ENCODE data around the gene TEX14. TPM values are rescaled to one million over a fixed set of nuclear protein-coding genes. Genes with fewer than 3 reads are reported as not detected.
"Not testable (repeated sequence)": the region's sequence is repeated elsewhere in the genome, so short reads cannot be mapped to it uniquely, and the experiment has no call there.

The TEX14 gene
- total RNA-seq, 1 donor from 2014 or later, result 0.20 TPM

DNA sequence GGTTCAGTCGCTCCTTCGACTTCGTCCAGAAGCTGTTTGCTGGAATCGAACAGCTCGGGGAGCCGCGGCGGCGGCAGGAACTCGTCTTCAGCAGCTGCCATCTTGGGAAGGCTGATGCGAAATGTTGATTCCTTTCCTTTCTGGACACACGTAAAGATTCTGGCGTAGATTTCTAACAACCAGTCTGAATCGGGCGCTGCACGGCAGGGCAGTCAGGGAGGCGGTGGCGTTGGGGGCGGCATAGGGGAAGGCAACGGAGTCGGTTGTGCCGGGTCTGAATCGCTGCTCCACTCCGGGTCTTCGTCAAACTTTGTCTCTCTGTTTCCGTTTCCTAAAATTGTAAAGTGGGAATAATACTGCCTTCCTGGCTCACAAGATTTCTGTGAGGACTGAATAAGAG, 30.3 kb downstream of the TEX14 start:
- DNase-seq, result no peak
- Mint-ChIP-seq H3K9me3 (ENCODE audit: unreplicated experiment) (peaks cover 9% of the 10 kb centered on the region), H3K27me3 (ENCODE audit: unreplicated experiment) (peaks cover 7% of the 10 kb centered on the region), H3K4me3 (ENCODE audit: unreplicated experiment) (no peak overlapping the region), H3K27ac (ENCODE audit: unreplicated experiment) (no peak overlapping the region), H3K36me3 (ENCODE audit: unreplicated experiment) (no peaks in the 10 kb centered on the region), H3K4me1 (ENCODE audit: low read depth, unreplicated experiment) (peaks cover 6% of the 10 kb centered on the region)
- TF ChIP-seq, protein P1, sequence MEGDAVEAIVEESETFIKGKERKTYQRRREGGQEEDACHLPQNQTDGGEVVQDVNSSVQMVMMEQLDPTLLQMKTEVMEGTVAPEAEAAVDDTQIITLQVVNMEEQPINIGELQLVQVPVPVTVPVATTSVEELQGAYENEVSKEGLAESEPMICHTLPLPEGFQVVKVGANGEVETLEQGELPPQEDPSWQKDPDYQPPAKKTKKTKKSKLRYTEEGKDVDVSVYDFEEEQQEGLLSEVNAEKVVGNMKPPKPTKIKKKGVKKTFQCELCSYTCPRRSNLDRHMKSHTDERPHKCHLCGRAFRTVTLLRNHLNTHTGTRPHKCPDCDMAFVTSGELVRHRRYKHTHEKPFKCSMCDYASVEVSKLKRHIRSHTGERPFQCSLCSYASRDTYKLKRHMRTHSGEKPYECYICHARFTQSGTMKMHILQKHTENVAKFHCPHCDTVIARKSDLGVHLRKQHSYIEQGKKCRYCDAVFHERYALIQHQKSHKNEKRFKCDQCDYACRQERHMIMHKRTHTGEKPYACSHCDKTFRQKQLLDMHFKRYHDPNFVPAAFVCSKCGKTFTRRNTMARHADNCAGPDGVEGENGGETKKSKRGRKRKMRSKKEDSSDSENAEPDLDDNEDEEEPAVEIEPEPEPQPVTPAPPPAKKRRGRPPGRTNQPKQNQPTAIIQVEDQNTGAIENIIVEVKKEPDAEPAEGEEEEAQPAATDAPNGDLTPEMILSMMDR (IDR thresholded peaks at IDR 0.05; ENCODE audit: partially characterized antibody, unreplicated experiment), result no peak

DNA sequence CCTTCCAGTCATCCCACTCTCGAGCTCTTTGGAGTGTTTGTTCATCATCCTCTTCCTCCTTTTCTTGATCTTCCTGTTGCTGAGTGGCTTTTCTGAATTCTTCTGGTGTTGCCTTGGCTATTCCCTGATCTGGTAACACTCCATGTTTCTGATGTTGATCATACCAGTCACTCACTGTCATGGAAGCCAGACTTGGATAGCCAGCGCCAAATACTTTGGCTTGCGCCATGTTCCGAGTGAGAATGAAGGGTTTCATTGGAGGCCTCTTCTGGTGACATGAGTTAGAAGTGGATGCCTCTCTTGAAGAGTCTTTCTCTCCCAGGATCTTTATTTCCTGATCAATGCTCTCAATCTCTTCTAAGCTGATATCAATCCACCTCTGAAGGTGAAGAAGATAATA, 31.2 kb downstream of the TEX14 start:
- TF ChIP-seq, protein P1 (IDR thresholded peaks at IDR 0.05; ENCODE audit: partially characterized antibody, unreplicated experiment), result no peak
- Mint-ChIP-seq H3K27me3 (ENCODE audit: unreplicated experiment) (peaks cover 7% of the 10 kb centered on the region), H3K27ac (ENCODE audit: unreplicated experiment) (no peak overlapping the region), H3K9me3 (ENCODE audit: unreplicated experiment) (peaks cover 9% of the 10 kb centered on the region), H3K36me3 (ENCODE audit: unreplicated experiment) (no peaks in the 10 kb centered on the region), H3K4me3 (ENCODE audit: unreplicated experiment) (no peak overlapping the region), H3K4me1 (ENCODE audit: low read depth, unreplicated experiment) (peaks cover 6% of the 10 kb centered on the region)
- no peak for DNase-seq

DNA sequence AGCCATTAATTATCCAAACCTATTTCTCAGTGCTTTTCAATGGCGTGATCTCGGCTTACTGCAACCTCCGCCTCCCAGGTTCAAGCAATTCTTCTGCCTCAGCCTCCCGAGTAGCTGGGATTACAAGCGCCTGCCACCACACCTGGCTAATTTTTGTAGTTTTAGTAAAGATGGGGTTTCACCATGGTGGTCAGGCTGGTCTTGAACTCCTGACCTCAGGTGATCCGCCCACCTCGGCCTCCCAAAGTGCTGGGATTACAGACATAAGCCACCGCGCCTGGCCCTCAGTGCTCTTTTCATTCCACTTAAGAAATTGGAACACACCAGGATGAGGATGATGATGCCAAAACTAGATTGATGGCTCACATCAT, 32.1 kb downstream of the TEX14 start:
- H3K4me1 Mint-ChIP-seq (ENCODE audit: low read depth, unreplicated experiment); H3K9me3 Mint-ChIP-seq (ENCODE audit: unreplicated experiment); H3K36me3 Mint-ChIP-seq (ENCODE audit: unreplicated experiment); H3K27me3 Mint-ChIP-seq (ENCODE audit: unreplicated experiment); DNase-seq: not testable (repeated sequence)
- Mint-ChIP-seq H3K27ac (ENCODE audit: unreplicated experiment) (peak overlapping the region; percentile 99), H3K4me3 (ENCODE audit: unreplicated experiment) (peak overlapping the region; percentile 77)

DNA sequence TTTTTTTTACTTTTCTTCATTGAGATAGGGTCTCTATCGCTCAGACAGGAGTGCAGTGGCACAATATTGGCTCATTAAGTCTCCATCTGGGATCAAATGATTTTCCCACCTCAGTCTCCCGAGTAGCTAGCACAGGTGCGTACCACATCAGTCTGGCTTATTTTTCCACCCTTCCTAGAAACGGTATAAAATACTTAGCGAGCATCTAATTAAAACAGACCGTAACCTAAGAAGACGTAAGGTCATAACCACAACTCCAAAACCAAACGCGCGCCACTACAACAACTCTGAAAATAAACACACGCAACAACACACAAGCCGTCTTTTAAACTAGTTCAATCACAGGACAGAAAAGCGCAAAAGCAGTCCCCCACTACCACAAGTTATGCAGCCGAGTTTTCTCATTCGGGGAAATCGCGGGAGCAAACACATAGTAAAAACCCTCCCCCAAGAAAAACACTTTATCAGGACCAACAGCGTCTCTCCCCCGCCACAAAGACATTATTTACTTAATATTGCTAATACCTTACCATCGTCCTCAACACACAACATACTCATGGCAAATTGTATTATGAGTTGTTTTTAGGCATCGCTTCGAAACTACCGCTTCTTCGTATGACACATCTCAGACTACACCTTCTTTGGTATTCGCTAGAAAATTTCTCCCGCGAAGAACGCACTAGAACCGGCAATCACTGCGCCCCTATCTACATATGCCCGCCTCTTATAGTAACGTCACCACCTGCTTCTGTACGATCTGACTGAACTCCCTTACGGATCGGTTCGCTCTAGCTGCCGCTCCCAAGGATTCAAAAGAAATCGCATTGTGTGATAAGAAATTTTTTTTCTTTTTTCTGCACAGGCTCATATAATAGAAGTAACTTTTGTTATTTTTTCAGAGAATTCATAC, 32.8 kb downstream of the TEX14 start:
- peaks cover 7% of the 10 kb centered on the region for H3K27me3 Mint-ChIP-seq (ENCODE audit: unreplicated experiment)
- H3K27ac Mint-ChIP-seq (ENCODE audit: unreplicated experiment), result peak overlapping the region; percentile 99
- H3K4me3 Mint-ChIP-seq (ENCODE audit: unreplicated experiment), result peak overlapping the region; percentile 77
- peaks cover 9% of the 10 kb centered on the region for H3K9me3 Mint-ChIP-seq (ENCODE audit: unreplicated experiment)
- H3K36me3 Mint-ChIP-seq (ENCODE audit: unreplicated experiment), result no peaks in the 10 kb centered on the region
- TF ChIP-seq, protein P1 (IDR thresholded peaks at IDR 0.05; ENCODE audit: partially characterized antibody, unreplicated experiment), result no peak
- H3K4me1 Mint-ChIP-seq (ENCODE audit: low read depth, unreplicated experiment), result peaks cover 6% of the 10 kb centered on the region
- peak; percentile 55 for DNase-seq

DNA sequence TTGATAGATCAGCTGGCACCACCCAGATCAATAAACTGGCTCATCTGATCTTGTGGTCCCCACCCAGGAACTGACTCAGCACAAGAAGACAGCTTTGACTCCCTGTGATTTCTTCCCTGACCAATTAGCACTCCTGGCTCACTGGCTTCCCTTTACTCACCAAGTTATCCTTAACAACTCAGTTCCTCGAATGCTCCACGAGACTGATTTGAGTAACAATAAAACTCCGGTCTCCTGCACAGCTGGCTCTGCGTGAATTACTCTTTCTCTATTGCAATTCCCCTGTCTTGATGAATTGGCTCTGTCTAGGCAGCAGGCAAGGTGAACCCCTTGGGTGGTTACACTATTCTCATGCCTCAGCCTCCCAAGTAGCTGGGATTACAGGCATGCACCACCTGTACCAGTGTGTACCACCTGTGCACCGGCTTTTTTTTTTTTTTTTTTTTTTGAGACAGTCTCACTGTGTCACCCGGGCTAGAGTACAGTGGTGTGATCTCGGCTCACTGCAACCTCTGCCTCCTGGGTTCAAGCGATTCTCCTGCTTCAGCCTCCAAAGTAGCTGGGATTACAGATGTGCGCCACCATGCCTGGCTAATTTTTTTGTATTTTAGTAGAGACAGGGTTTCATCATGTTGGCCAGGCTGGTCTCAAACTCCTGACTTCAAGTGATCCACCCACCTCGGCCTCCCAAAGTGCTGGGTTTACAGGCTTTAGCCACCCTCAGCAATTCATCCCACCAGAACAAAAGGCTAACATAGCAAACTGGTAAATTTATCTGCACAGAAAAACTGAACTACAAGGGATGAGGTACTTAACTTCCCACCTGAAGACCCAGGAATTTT, 33.7 kb downstream of the TEX14 start:
- H3K4me1 Mint-ChIP-seq (ENCODE audit: low read depth, unreplicated experiment); H3K36me3 Mint-ChIP-seq (ENCODE audit: unreplicated experiment); H3K27me3 Mint-ChIP-seq (ENCODE audit: unreplicated experiment); H3K9me3 Mint-ChIP-seq (ENCODE audit: unreplicated experiment); DNase-seq: not testable (repeated sequence)
- H3K4me3 Mint-ChIP-seq (ENCODE audit: unreplicated experiment), result peak overlapping the region; percentile 77
- H3K27ac Mint-ChIP-seq (ENCODE audit: unreplicated experiment), result peak overlapping the region; percentile 22

Data from glutamatergic neuron (in vitro differentiated cells).